HG03135 (cell line): Measurements from ENCODE around the gene PLEKHM3.
"Not testable (repeated sequence)": the region's sequence is repeated elsewhere in the genome, so short reads cannot be mapped to it uniquely, and the experiment has no call there.

Experiments used
- ATAC-seq: cut with Tn5 transposase; IDR thresholded peaks from one replicate; pipeline ENCODE4 v1.9.1; 2021; ENCODE audit warnings: mild to moderate bottlenecking, moderate library complexity; ENCODE audit not compliant: unreplicated experiment

Gene PLEKHM3

GRCh38 chr2:208037564-208038487, 12.5 kb upstream of the PLEKHM3 start:
- ATAC-seq = no peak

GRCh38 chr2:208036357-208036756, 11.0 kb upstream of the PLEKHM3 start:
- no peak for ATAC-seq

GRCh38 chr2:208034503-208035140, 9.3 kb upstream of the PLEKHM3 start:
- ATAC-seq = no peak

- peak; percentile 93 for ATAC-seq
These were observed 8.6 kb upstream of the PLEKHM3 start for GRCh38 chr2:208033701-208034502.

GRCh38 chr2:208031608-208032019, 6.3 kb upstream of the PLEKHM3 start:
- ATAC-seq = no peak

GRCh38 chr2:208025814-208026184, 472 bp upstream of the PLEKHM3 start:
- ATAC-seq = peak; percentile 8

- no peak for ATAC-seq
These were observed 1.2 kb downstream of the PLEKHM3 start for GRCh38 chr2:208024091-208024490.

- no peak for ATAC-seq
These were observed 5.1 kb downstream of the PLEKHM3 start for GRCh38 chr2:208020253-208020652.

- not testable (repeated sequence) for ATAC-seq
These were observed 7.1 kb downstream of the PLEKHM3 start for GRCh38 chr2:208018124-208018712.

- ATAC-seq = no peak
These were observed 7.6 kb downstream of the PLEKHM3 start for GRCh38 chr2:208017721-208018120.

GRCh38 chr2:208015475-208015874, 9.9 kb downstream of the PLEKHM3 start:
- ATAC-seq = no peak

- ATAC-seq = no peak
These were observed 11.8 kb downstream of the PLEKHM3 start for GRCh38 chr2:208013285-208014178.

- no peak for ATAC-seq
These were observed 12.9 kb downstream of the PLEKHM3 start for GRCh38 chr2:208012449-208012848.

GRCh38 chr2:208010506-208010905, 14.8 kb downstream of the PLEKHM3 start:
- no peak for ATAC-seq

GRCh38 chr2:208006833-208007232, 18.5 kb downstream of the PLEKHM3 start:
- no peak for ATAC-seq

- ATAC-seq = no peak
These were observed 19.0 kb downstream of the PLEKHM3 start for GRCh38 chr2:208006337-208006736.

GRCh38 chr2:208001924-208002323, 23.4 kb downstream of the PLEKHM3 start:
- no peak for ATAC-seq

GRCh38 chr2:208000701-208001395, 24.5 kb downstream of the PLEKHM3 start:
- no peak for ATAC-seq

GRCh38 chr2:207996848-207997247, 28.5 kb downstream of the PLEKHM3 start:
- ATAC-seq = no peak
